Head of caudate nucleus (tissue), 42 donors: ENCODE data around the gene PDPN.

Experiments
- DNase-seq, 42 donors: peaks; one replicate each; pipeline versions ENCODE4 v3.0.0 to v3.0.0-alpha.2; 2020 to 2021; ENCODE audit warnings: mixed read lengths in 7 of 42
- intact Hi-C: fragments of 100-400 bp; cut with DNase I; formaldehyde crosslinking; loops from one replicate; pipeline ENCODE4 v1.15.0; 2022

Gene PDPN

DNA sequence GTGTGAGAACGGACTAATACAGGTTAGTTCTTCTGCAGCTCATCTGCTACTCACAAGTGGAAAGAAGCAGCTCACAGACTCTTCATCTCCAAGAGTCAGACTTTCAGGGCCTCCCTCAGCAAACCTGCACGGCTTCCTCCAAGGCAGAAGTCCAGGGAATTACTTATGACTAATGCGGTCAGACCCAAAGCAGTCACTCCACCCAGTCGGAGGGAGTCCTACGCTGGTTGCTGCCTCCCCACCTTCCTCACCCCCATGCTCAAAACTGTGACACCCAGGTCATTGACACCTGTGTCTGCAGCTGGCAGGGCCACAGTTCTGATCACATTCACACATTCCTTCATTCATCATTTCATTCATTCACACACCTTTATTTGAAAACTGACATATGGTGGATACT is 77.9 kb downstream of the PDPN start:
- no peak for DNase-seq
- intact Hi-C loops, result loop anchor here (10.0 kb wide), 1 partner anchor 143 kb away; no protein-coding TSS in a partner anchor

GRCh38 chr1:13662493-13662892 is 78.9 kb downstream of the PDPN start:
- intact Hi-C loops, result loop anchor here (10.0 kb wide), 1 partner anchor 142 kb away; no protein-coding TSS in a partner anchor
- no peak for DNase-seq

DNA sequence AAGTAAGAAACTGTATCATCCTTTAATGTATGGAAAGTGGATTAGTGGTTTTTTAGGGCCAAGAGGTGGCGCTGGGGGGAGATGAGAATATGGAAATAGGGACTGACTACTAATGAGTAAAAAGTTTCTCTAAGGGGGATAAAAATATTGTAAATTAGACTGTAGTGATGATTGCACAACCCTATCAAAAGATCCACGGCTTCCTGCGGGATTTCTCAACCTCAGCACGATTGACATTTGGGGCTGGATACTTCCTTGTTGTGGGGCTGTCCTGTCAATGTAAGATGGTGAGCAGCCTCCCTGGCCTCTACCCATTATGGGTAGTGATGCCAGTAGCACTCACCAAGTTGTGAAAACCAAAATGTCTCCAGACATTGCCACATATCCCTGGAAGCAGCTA is 80.3 kb downstream of the PDPN start:
- intact Hi-C loops, result loop anchor here (10.0 kb wide), 1 partner anchor 141 kb away; no protein-coding TSS in a partner anchor
- no peak for DNase-seq

DNA sequence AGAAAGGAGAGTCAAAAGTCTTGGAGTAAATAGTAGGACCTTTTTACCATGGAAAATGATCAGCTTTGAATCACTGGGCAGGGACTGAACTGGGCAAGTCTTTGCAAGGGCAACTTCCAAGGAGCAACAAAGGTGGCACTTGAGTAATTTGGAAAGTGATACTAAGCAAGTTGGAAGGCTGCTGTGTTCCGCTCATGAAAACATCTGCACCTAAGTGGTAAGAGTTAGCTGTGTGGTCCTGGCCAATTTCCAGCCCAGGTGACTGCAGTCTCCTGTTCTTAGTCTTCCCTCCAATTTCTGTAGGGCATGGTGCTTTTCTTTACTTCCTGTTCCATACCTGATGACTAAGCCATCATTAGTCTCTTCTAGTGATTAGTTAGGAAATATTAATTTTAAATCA is 80.8 kb downstream of the PDPN start:
- intact Hi-C loops, result loop anchor here (10.0 kb wide), 1 partner anchor 140 kb away; no protein-coding TSS in a partner anchor
- no peak for DNase-seq

GRCh38 chr1:13666317-13666716 is 82.7 kb downstream of the PDPN start:
- intact Hi-C loops, result loop anchor here (2.0 to 10.0 kb wide), 2 partner anchors 138 to 294 kb away; no protein-coding TSS in a partner anchor
- no peak for DNase-seq
